HEK293T (cell line): ENCODE measurements around the gene CLRN2.
"Not testable (repeated sequence)": the region's sequence is repeated elsewhere in the genome, so short reads cannot be mapped to it uniquely, and the experiment has no call there.

Source experiments
- CTCF ChIA-PET: fragments of 350-600 bp; formaldehyde crosslinking; extraction: SDS; loops from one replicate; lab custom pipeline; 2021; ENCODE audit warnings: antibody characterized with exemption, inconsistent platforms; lab: Yijun Ruan, JAX
- POLR2A ChIA-PET: fragments of 350-600 bp; formaldehyde crosslinking; extraction: SDS; loops from one replicate; lab custom pipeline; 2020; ENCODE audit warnings: antibody characterized with exemption, inconsistent platforms; lab: Yijun Ruan, JAX
- DNase-seq: peaks from one replicate; pipeline ENCODE4 v3.0.0; 2012; ENCODE audit warnings: mixed read lengths; ENCODE audit errors: extremely low spot score
- ARNT ChIP-seq: fragments of 450-650 bp; IDR thresholded peaks from 2 replicates; pipeline ENCODE4 v1.6.1; 2017; ENCODE audit warnings: mild to moderate bottlenecking
- BHLHE40 ChIP-seq: fragments of 450-650 bp; IDR thresholded peaks from 2 replicates; pipeline ENCODE4 v1.6.1; 2016; ENCODE audit warnings: mild to moderate bottlenecking, moderate library complexity, borderline replicate concordance
- CTBP1 ChIP-seq: fragments of 450-650 bp; IDR thresholded peaks from 2 replicates; pipeline ENCODE4 v1.6.1; 2016; ENCODE audit warnings: borderline replicate concordance
- ELF4 ChIP-seq: fragments of 450-650 bp; IDR thresholded peaks from 2 replicates; pipeline ENCODE4 v1.6.1; 2017; ENCODE audit warnings: antibody characterized with exemption
- FOXA1 ChIP-seq: fragments of 450-650 bp; IDR thresholded peaks from 2 replicates; pipeline ENCODE4 v1.6.1; 2016; ENCODE audit warnings: mild to moderate bottlenecking
- FOXK2 ChIP-seq: fragments of 450-650 bp; IDR thresholded peaks from 2 replicates; pipeline ENCODE4 v1.6.1; 2016; ENCODE audit warnings: mild to moderate bottlenecking
- FOXM1 ChIP-seq: fragments of 450-650 bp; IDR thresholded peaks from 2 replicates; pipeline ENCODE4 v1.6.1; 2017; ENCODE audit warnings: mild to moderate bottlenecking, borderline replicate concordance
- HDGF ChIP-seq: fragments of 450-650 bp; IDR thresholded peaks from 2 replicates; pipeline ENCODE4 v1.6.1; 2017; ENCODE audit warnings: antibody characterized with exemption, borderline replicate concordance
- L3MBTL2 ChIP-seq: fragments of 450-650 bp; conservative IDR thresholded peaks from 2 replicates; pipeline ENCODE4 v1.6.1; 2016; ENCODE audit warnings: mild to moderate bottlenecking
- LEF1 ChIP-seq: fragments of 450-650 bp; IDR thresholded peaks from 2 replicates; pipeline ENCODE4 v1.6.1; 2017; ENCODE audit warnings: mild to moderate bottlenecking, borderline replicate concordance
- NFRKB ChIP-seq: fragments of 450-650 bp; IDR thresholded peaks from 2 replicates; pipeline ENCODE4 v1.6.1; 2016; ENCODE audit warnings: mild to moderate bottlenecking, moderate library complexity
- PKNOX1 ChIP-seq: fragments of 450-650 bp; IDR thresholded peaks from 2 replicates; pipeline ENCODE4 v1.6.1; 2016
- SP1 ChIP-seq: fragments of 450-650 bp; IDR thresholded peaks from 2 replicates; pipeline ENCODE4 v1.6.1; 2017
- SUZ12 ChIP-seq: fragments of 450-650 bp; IDR thresholded peaks from 2 replicates; pipeline ENCODE4 v1.6.1; 2016; ENCODE audit warnings: mild to moderate bottlenecking
- TARDBP ChIP-seq: fragments of 450-650 bp; IDR thresholded peaks from 2 replicates; pipeline ENCODE4 v1.6.1; 2016
- ZNF384 ChIP-seq: fragments of 450-650 bp; IDR thresholded peaks from 2 replicates; pipeline ENCODE4 v1.6.1; 2016

The CLRN2 gene

GRCh38 chr4:17560065-17560673 is 45.2 kb downstream of the CLRN2 start:
- TF ChIP-seq TARDBP (no peak), LEF1 (no peak)
- POLR2A ChIA-PET, result no interaction called here
- CTCF ChIA-PET, result no interaction called here
- no peak for DNase-seq

GRCh38 chr4:17561195-17561909 is 46.4 kb downstream of the CLRN2 start:
- DNase-seq, result no peak
- ChIA-PET CTCF (no interaction called here), POLR2A (no interaction called here)
- TF ChIP-seq PKNOX1 (no peak), FOXA1 (no peak), NFRKB (no peak), SP1 (no peak), FOXK2 (no peak), TARDBP (no peak), ELF4 (no peak), L3MBTL2 (no peak), ARNT (no peak), ZNF384 (no peak), CTBP1 (no peak), BHLHE40 (no peak), SUZ12 (no peak), LEF1 (no peak), FOXM1 (no peak), HDGF (no peak)

GRCh38 chr4:17562157-17562556 is 47.2 kb downstream of the CLRN2 start:
- ChIA-PET CTCF (no interaction called here), POLR2A (no interaction called here)
- peak; percentile 23 for DNase-seq
- TF ChIP-seq PKNOX1 (no peak), FOXK2 (no peak), ELF4 (no peak), L3MBTL2 (no peak), TARDBP (no peak), CTBP1 (no peak), ARNT (no peak), ZNF384 (no peak), LEF1 (no peak), BHLHE40 (no peak), SUZ12 (no peak), FOXM1 (no peak), NFRKB (no peak), HDGF (no peak)

GRCh38 chr4:17565846-17566245 is 50.9 kb downstream of the CLRN2 start:
- ChIA-PET CTCF (no interaction called here), POLR2A (no interaction called here)
- no peak for TF ChIP-seq TARDBP
- TF ChIP-seq FOXM1, result no peak
- TF ChIP-seq HDGF, result no peak
- DNase-seq, result no peak

- CTCF ChIA-PET, result no interaction called here
- TF ChIP-seq ARNT, result no peak
- no peak for DNase-seq
- POLR2A ChIA-PET, result no interaction called here
These were observed 52.3 kb downstream of the CLRN2 start for GRCh38 chr4:17567271-17567670.

GRCh38 chr4:17574206-17574605 is 59.2 kb downstream of the CLRN2 start:
- POLR2A ChIA-PET, result interaction anchor here (0.7 kb wide), 1 partner anchor 459 kb away, joined by 3 read pairs; no protein-coding TSS in a partner anchor
- CTCF ChIA-PET, result interaction anchor here (0.6 to 0.7 kb wide), 2 partner anchors 25 to 1499 kb away, joined by 3 read pairs; no protein-coding TSS in a partner anchor
- TF ChIP-seq SUZ12 (no peak), CTBP1 (no peak), SP1 (no peak), TARDBP (no peak), FOXK2 (no peak), HDGF (no peak), PKNOX1 (no peak), ARNT (no peak)
- DNase-seq, result no peak

GRCh38 chr4:17575177-17575576 is 60.2 kb downstream of the CLRN2 start:
- DNase-seq, result not testable (repeated sequence)
- POLR2A ChIA-PET, result interaction anchor here (1.3 kb wide), 1 partner anchor 39 kb away, joined by 3 read pairs; the partner anchor contains the start of gene MED28
- CTCF ChIA-PET, result interaction anchor here (0.6 kb wide), 1 partner anchor 481 kb away, joined by 3 read pairs; no protein-coding TSS in a partner anchor
